NB4 (cell line): ENCODE measurements around the gene KRT8.

Source experiments
- POLR2A ChIP-seq: IDR thresholded peaks from 2 replicates; pipeline ENCODE4 v1.6.1; 2011; ENCODE audit warnings: mild to moderate bottlenecking; ENCODE audit not compliant: insufficient read length; ENCODE audit errors: extremely low read depth
- TF ChIP-seq, protein P1 (sequence below): IDR thresholded peaks from 2 replicates; pipeline ENCODE4 v1.6.1; 2011; ENCODE audit warnings: low read depth, low read length

DNA sequence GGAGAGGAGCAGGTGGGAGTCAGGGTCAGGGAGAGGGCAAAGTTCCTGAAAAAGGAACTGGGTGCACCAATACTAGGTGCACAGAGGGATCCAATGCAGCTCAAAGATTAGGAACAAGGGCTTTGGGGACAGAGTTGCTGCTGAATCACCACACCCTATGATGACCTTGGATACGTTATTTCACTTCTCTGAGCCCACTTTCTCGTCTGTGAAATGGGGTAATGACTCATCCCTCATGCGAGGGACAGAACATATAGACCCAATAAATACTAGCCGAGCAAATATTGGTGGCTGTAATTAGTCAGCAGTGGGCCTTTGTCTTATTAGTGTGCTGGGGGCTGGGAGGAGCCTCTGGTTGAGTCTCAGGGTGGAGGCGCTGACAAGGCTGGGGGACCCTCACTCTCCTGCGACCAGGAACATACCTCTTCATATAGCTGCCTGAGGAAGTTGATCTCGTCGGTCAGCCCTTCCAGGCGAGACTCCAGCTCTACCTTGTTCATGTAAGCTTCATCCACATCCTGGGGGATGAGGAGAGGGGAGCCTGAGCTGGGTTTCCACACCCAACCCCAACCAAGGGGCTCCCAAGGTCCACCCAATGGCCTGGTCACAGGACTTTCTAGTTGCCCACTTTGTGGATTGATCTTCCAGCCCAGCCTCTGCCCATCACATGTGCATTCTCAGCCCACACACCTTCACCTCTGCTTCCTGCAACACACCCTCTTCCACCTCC lies 4.5 kb downstream of the KRT8 start:
- TF ChIP-seq, protein P1, sequence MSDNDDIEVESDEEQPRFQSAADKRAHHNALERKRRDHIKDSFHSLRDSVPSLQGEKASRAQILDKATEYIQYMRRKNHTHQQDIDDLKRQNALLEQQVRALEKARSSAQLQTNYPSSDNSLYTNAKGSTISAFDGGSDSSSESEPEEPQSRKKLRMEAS = no peak
- no peak for TF ChIP-seq POLR2A
